ENCODE data around the gene CFB. TPM values are rescaled to one million over a fixed set of nuclear protein-coding genes. Genes with fewer than 3 reads are reported as not detected.

The CFB gene
- total and polyA plus RNA-seq, 2 of the 13 experiments (the other 11 are each of a cell fraction or from before 2014, with no cell fraction given), result 171 to 513 TPM

DNA sequence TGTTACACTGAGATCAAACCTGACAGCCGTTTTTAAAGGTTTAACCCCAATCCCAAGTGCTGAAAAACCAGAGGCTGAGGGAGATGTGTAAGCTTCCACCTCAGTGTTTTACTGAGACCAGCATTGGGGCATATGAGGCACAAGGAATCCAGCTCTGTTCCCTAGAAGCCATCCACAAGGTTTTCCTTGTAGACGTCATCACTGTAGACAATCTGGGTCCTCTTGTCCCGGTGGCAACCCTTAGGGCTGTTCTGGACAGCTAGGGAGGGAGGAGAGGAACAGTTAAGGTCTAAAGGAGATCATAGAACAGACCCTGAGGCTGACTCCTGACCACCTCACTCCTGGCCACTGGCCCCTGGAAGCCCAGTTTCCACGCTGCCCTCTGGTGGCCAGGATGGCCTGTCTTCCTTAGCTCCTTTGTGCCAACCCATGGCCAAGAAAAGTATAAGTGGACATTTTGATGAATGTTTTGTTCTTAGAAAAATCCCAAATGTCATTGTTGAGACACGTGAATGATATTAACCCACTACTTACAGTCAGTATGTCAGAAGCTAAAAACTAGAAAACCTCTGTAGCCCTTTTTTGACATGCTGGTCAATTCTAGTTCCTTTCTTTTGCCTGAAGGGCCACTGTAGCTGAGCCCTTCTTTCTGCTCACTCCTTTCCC is 6.4 kb downstream of the CFB start (continued):
- TF ChIP-seq ZNF563 (CRISPR knock-in tag; IDR thresholded peaks at IDR 0.05) (no peak), PBX3 (CRISPR knock-in tag; IDR thresholded peaks at IDR 0.05; ENCODE audit: borderline replicate concordance) (no peak), ZNF251 (CRISPR knock-in tag; IDR thresholded peaks at IDR 0.05) (no peak), ARNTL (CRISPR knock-in tag; IDR thresholded peaks at IDR 0.05) (no peak), FOXJ3 (CRISPR knock-in tag; IDR thresholded peaks at IDR 0.05; ENCODE audit: borderline replicate concordance) (no peak), ISX (CRISPR knock-in tag; conservative IDR thresholded peaks at IDR 0.05) (no peak), NBN (conservative IDR thresholded peaks at IDR 0.05) (no peak), NFE2L1 (CRISPR knock-in tag; IDR thresholded peaks at IDR 0.05; ENCODE audit: borderline replicate concordance) (no peak), SKIL (CRISPR knock-in tag; IDR thresholded peaks at IDR 0.05; ENCODE audit: borderline replicate concordance) (no peak), ZKSCAN8 (CRISPR knock-in tag; IDR thresholded peaks at IDR 0.05; ENCODE audit: borderline replicate concordance) (no peak), ZNF180 (CRISPR knock-in tag; IDR thresholded peaks at IDR 0.05; ENCODE audit: borderline replicate concordance, low read depth) (no peak), ZNF263 (CRISPR knock-in tag; IDR thresholded peaks at IDR 0.05) (0 out of 2 replicates have a peak, but pooled peaks have one; percentile 3), NR2C2 (CRISPR knock-in tag; IDR thresholded peaks at IDR 0.05; ENCODE audit: borderline replicate concordance) (no peak), GPN1 (CRISPR knock-in tag; IDR thresholded peaks at IDR 0.05; ENCODE audit: borderline replicate concordance) (no peak), CEBPB (IDR thresholded peaks at IDR 0.05; ENCODE audit: borderline replicate concordance, low read depth, low read length) (no peak), ZNF784 (CRISPR knock-in tag; IDR thresholded peaks at IDR 0.05; ENCODE audit: borderline replicate concordance) (no peak), ASH2L (IDR thresholded peaks at IDR 0.05; ENCODE audit: insufficient read length, low read depth, low read length) (no peak), NR3C1 (CRISPR knock-in tag; IDR thresholded peaks at IDR 0.05) (no peak), ZNF431 (CRISPR knock-in tag; IDR thresholded peaks at IDR 0.05; ENCODE audit: borderline replicate concordance, low read depth) (no peak), ZNF354B (CRISPR knock-in tag; IDR thresholded peaks at IDR 0.05) (no peak), MTF2 (CRISPR knock-in tag; IDR thresholded peaks at IDR 0.05; ENCODE audit: borderline replicate concordance) (no peak), PHB2 (IDR thresholded peaks at IDR 0.05; ENCODE audit: partially characterized antibody) (no peak)
- TF ChIP-seq, protein P1, sequence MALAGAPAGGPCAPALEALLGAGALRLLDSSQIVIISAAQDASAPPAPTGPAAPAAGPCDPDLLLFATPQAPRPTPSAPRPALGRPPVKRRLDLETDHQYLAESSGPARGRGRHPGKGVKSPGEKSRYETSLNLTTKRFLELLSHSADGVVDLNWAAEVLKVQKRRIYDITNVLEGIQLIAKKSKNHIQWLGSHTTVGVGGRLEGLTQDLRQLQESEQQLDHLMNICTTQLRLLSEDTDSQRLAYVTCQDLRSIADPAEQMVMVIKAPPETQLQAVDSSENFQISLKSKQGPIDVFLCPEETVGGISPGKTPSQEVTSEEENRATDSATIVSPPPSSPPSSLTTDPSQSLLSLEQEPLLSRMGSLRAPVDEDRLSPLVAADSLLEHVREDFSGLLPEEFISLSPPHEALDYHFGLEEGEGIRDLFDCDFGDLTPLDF (CRISPR knock-in tag; IDR thresholded peaks at IDR 0.05), result no peak
